ENCODE measurements around the gene FAM107B. TPM values are rescaled to one million over a fixed set of nuclear protein-coding genes. Genes with fewer than 3 reads are reported as not detected.

FAM107B gene
- total and polyA plus RNA-seq, 2 of the 4 experiments (the other 2 are of a cell fraction): 26.4 to 27.1 TPM

GRCh38 chr10:14476006-14476405 lies 298.7 kb downstream of the FAM107B start:
- peak overlapping the region; percentile 81; the same call in 2 of the 3 replicates for H2BK15ac ChIP-seq (ENCODE audit: low read depth, low read length)
- H3K18ac ChIP-seq (ENCODE audit: low read depth, low read length): peak overlapping the region; percentile 14; the same call in 1 of the 2 replicates
- H3K4me1 ChIP-seq (ENCODE audit: control insufficient read depth, insufficient read depth, low read length): peaks cover 13% of the 10 kb centered on the region; the same call in 1 of the 2 replicates
- peaks cover 3% of the 10 kb centered on the region; the same call in 1 of the 2 replicates for H3K27me3 ChIP-seq (ENCODE audit: control insufficient read depth, insufficient read depth, low read length)
- no peaks in the 10 kb centered on the region for H3K36me3 ChIP-seq (ENCODE audit: control insufficient read depth, insufficient read depth, low read length)
- no peak overlapping the region for H3K27ac ChIP-seq (ENCODE audit: insufficient read depth, low read length)
- peaks cover 10% of the 10 kb centered on the region; the same call in 1 of the 2 replicates for H3K9me1 ChIP-seq (ENCODE audit: insufficient read depth, low read length)
- H3K4me2 ChIP-seq (ENCODE audit: low read depth, low read length): no peak overlapping the region
- DNase-seq (no peak), ATAC-seq (ENCODE audit: low read depth) (no peak)
- H3K9me3 ChIP-seq (ENCODE audit: control insufficient read depth, insufficient read depth, low read length): no peaks in the 10 kb centered on the region
- intact Hi-C loops (cut with micrococcal nuclease) (loop anchor here (5.0 to 10.0 kb wide), 3 partner anchors 79 to 861 kb away; no protein-coding TSS in a partner anchor), dilution Hi-C loops (cut with HindIII; ENCODE audit: low sequenced_read_pairs, unreplicated experiment) (no loop called here), in situ Hi-C loops (cut with MboI; ENCODE audit: low sequenced_read_pairs) (no loop called here)
- H2AFZ ChIP-seq (replicated peaks; ENCODE audit: low read length, poor library complexity): peak overlapping the region; percentile 17
- no peak overlapping the region for H3K56ac ChIP-seq (ENCODE audit: extremely low read depth, insufficient read depth, low read length)
- peak overlapping the region; percentile 79; the same call in 1 of the 2 replicates for H3K4ac ChIP-seq (ENCODE audit: low read depth, low read length)
- H2BK120ac ChIP-seq (ENCODE audit: low read depth, low read length): peak overlapping the region; percentile 92
- no peak for TF ChIP-seq ELK1 (IDR thresholded peaks at IDR 0.05; ENCODE audit: borderline replicate concordance, low read depth, low read length)
- TF ChIP-seq RCOR1 (IDR thresholded peaks at IDR 0.05; ENCODE audit: insufficient replicate concordance, low read length): no peak
- TF ChIP-seq MXI1 (IDR thresholded peaks at IDR 0.05; ENCODE audit: borderline replicate concordance, low read depth, low read length): no peak
- TF ChIP-seq CTCF (conservative IDR thresholded peaks at IDR 0.05; ENCODE audit: low read depth, low read length): no peak
- TF ChIP-seq USF2 (IDR thresholded peaks at IDR 0.05; ENCODE audit: low read depth, low read length): no peak
- no peak for TF ChIP-seq MAFK (IDR thresholded peaks at IDR 0.05; ENCODE audit: low read depth, low read length)
- no peak for TF ChIP-seq BHLHE40 (IDR thresholded peaks at IDR 0.05; ENCODE audit: low read depth, low read length)
- no peak for TF ChIP-seq NFE2L2 (IDR thresholded peaks at IDR 0.05; ENCODE audit: low read depth, low read length)
- TF ChIP-seq FOS (IDR thresholded peaks at IDR 0.05; ENCODE audit: low read depth, low read length): no peak
- no peak overlapping the region; the same call in 1 of the 2 replicates for H4K5ac ChIP-seq (ENCODE audit: low read depth, low read length)
- no peaks in the 10 kb centered on the region for H3K79me1 ChIP-seq (ENCODE audit: low read depth in 1 of 2, low read length in 2 of 2)
- H2AK9ac ChIP-seq (replicated peaks; ENCODE audit: low read depth, low read length, poor library complexity): no peak overlapping the region
- H4K8ac ChIP-seq (ENCODE audit: low read depth in 2 of 2, low read length in 2 of 2): peak overlapping the region in 1 of 2 experiments; percentile 45; a peak in 2 of 4 replicates
- CTCF ChIA-PET: interaction anchor here (0.6 to 1.9 kb wide), 2 partner anchors 42 to 279 kb away, joined by 5 to 7 read pairs; no protein-coding TSS in a partner anchor
- 91% methylated on average over 4 of the region's 5 CpGs; no CpG with 5 or more reads in 1 of the 2 experiments for WGBS, 2 experiments (ENCODE audit: extremely low coverage in 2 of 2, insufficient read length in 1 of 2)
- no peak overlapping the region for H3K9ac ChIP-seq (ENCODE audit: low read depth, low read length)
- peak overlapping the region; percentile 91; the same call in 1 of the 2 replicates for H4K91ac ChIP-seq (ENCODE audit: insufficient read depth, low read depth, low read length)
- peak overlapping the region; percentile 12; the same call in 1 of the 2 replicates for H3K14ac ChIP-seq (replicated peaks; ENCODE audit: low read depth, low read length)
- POLR2A ChIA-PET (ENCODE audit: unreplicated experiment): no interaction called here
- BruUV-seq (replicated peaks): no TSS peak
- no peaks in the 10 kb centered on the region for H4K20me1 ChIP-seq (ENCODE audit: insufficient read depth, low read length)
- H2BK20ac ChIP-seq (ENCODE audit: low read depth, low read length): peak overlapping the region; percentile 77
- no peak overlapping the region for H2BK5ac ChIP-seq (ENCODE audit: low read depth, low read length, poor library complexity, severe bottlenecking)
- H3K23ac ChIP-seq (ENCODE audit: low read depth, low read length): no peak overlapping the region
- peak overlapping the region; percentile 64; the same call in 1 of the 2 replicates for H2AK5ac ChIP-seq (ENCODE audit: low read depth, low read length)
- no peak overlapping the region for H3K4me3 ChIP-seq (ENCODE audit: insufficient read depth, low read depth, low read length)

All from IMR-90 (cell line).